Activated CD4-positive, alpha-beta T cell treated with anti-CD3 and anti-CD28 coated beads, Interleukin-2, amount 10 ng/mL, durations not matched to agents 24 days and 14 days (primary cell): ENCODE measurements around the gene ADAM17. TPM values are rescaled to one million over a fixed set of nuclear protein-coding genes. Genes with fewer than 3 reads are reported as not detected.
A peak's percentile ranks its signal among the peaks of the same experiment; 100 is the strongest.
"Not testable (repeated sequence)": the region's sequence is repeated elsewhere in the genome, so short reads cannot be mapped to it uniquely, and the experiment has no call there.

Source experiments
- DNase-seq: peaks from one replicate; pipeline ENCODE4 v3.0.0; 2022
- H3K27ac Mint-ChIP-seq: one replicate; pipeline ENCODE4 v1.8.0; 2022; ENCODE audit warnings: mild to moderate bottlenecking, mixed read lengths
- H3K27me3 Mint-ChIP-seq: one replicate; pipeline ENCODE4 v1.8.0; 2022; ENCODE audit warnings: mixed read lengths
- H3K36me3 Mint-ChIP-seq: one replicate; pipeline ENCODE4 v1.8.0; 2022; ENCODE audit warnings: low read depth, mild to moderate bottlenecking, mixed read lengths
- H3K4me1 Mint-ChIP-seq: one replicate; pipeline ENCODE4 v1.8.0; 2021; ENCODE audit warnings: mixed read lengths
- H3K4me3 Mint-ChIP-seq: one replicate; pipeline ENCODE4 v1.8.0; 2022; ENCODE audit warnings: mild to moderate bottlenecking, moderate library complexity, mixed read lengths
- H3K9me3 Mint-ChIP-seq: one replicate; pipeline ENCODE4 v1.8.0; 2021; ENCODE audit warnings: mixed read lengths
- intact Hi-C: fragments of 100-400 bp; cut with micrococcal nuclease; formaldehyde crosslinking; loops from one replicate; pipeline ENCODE4 v1.15.1; 2023
- total RNA-seq: library from RNA; stranded (reverse); gene quantifications from 2 replicates; pipeline ENCODE4 v1.2.3, GENCODE V29; 2022

The ADAM17 gene
- total RNA-seq, 1 donor from 2014 or later: 25.6 TPM

DNA sequence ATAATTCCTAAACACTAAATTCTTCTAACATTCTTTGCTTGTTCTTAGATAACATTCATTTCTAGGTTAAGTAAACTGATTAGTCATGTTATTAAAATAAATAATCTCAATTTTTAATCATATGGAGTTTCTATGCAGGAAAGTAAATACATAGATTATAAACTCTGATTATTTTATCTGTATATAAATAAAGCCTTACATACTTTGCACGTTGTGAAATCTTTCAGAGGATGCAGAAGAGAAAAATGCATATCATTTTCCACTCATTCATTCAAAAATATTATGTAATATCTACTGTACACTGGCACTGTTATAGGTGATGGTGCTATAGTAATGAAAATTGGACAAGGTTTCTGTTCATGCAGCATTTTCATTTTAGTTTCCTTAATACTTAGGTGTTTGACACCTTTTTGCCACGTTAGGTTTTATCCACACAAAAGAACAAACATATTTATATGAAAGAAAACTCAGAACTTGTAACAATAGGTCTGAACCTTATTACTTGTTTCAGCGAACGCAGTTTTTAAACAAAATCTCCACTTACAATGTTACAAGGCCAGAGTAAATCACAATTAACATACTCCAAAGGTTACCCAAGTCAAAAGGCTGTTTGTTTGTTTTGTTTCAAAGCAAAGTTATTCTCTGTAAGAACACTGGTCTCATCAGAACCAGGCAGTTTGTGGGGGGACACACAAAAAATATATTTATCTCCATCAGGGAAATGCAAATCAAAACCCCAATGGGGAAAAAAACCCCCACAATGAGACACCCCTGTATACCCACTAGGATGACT, 27.4 kb downstream of the ADAM17 start:
- DNase-seq: no peak
- Mint-ChIP-seq H3K4me3 (no peak overlapping the region), H3K36me3 (peaks cover 50% of the 10 kb centered on the region), H3K27ac (no peak overlapping the region), H3K4me1 (no peaks in the 10 kb centered on the region), H3K9me3 (no peaks in the 10 kb centered on the region), H3K27me3 (no peaks in the 10 kb centered on the region)
- intact Hi-C loops: no loop called here

DNA sequence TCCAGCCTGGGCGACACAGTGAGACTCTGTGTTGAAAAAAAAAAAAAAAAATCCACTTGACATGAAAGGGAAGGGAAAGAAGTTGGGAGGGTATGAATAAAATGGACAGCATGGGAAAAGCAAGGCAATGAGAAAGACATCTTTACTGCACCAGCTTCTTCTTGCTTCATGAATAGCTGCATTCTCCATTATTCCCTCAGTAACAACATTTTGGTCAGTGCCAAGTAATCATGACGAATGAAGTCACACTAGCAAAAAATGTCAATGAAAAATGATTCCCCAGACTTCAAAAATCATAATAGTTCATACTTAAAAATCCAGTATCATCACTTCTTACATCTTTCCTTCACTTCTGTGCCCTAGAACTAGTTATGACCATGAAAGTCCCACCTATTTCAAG, 30.4 kb downstream of the ADAM17 start:
- Mint-ChIP-seq H3K4me3 (no peak overlapping the region), H3K36me3 (peaks cover 60% of the 10 kb centered on the region), H3K27ac (no peak overlapping the region), H3K27me3 (no peaks in the 10 kb centered on the region), H3K4me1 (no peaks in the 10 kb centered on the region), H3K9me3 (no peaks in the 10 kb centered on the region)
- intact Hi-C loops: no loop called here
- no peak for DNase-seq

DNA sequence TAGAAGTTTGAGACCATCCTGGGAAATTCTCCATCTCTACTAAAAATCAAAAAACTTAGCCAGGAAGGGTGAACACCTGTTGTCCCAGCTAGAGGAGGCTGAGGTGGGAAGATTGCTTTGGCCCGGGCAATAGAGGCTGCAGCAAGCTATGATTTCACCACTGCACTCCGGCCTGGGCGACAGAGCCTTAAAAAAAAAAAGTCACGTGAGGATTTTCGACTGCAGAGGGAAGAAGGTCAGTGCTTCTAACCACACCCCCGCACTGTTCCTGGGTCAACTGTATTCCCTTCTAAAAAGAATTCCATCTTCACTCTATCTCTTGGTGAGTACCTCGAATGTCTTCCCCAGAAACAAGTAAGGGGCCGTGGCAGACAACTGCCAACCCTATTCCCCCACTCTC, 31.3 kb downstream of the ADAM17 start:
- Mint-ChIP-seq H3K9me3 (no peaks in the 10 kb centered on the region), H3K27ac (no peak overlapping the region), H3K36me3 (peaks cover 58% of the 10 kb centered on the region), H3K4me1 (no peaks in the 10 kb centered on the region), H3K27me3 (no peaks in the 10 kb centered on the region), H3K4me3 (no peak overlapping the region)
- no peak for DNase-seq
- intact Hi-C loops: no loop called here

DNA sequence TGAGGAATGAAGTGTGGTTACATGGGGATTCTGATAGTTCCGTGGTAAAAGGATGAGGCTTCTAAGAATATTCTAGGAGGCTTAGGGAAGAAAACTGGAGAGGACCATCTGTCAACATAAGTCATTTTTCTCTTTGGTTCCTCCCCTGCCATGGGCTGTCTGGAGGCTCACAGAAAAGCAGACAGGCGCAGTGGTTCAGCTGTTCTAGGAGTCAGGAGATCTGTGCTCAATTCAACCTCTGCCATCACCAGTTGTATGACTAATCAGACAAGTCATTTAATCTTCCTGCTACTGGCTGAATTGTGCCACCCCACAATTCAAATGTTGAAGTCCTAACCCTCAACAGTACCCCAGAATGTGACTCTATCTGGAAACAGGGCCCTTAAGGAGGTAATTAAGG, 36.4 kb downstream of the ADAM17 start:
- H3K27ac Mint-ChIP-seq: no peak overlapping the region

DNA sequence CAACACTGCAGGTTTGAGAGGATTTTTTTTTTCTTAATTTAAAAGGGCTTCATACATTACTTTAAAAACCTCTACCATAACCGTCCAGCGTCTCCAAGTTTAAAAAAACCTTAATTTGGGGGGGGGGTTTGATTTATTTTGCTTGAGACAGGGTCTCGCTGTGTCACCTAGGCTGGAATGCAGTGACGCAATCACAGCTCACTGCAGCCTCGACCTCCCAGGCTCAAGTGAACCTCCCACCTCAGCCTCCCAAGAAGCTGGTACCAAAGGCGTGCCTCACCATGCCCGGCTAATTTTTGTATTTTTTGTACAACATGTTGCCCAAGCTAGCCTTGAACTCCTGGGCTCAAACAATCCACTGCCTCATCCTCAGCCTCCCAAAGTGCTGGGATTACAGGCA, 36.9 kb downstream of the ADAM17 start:
- Mint-ChIP-seq H3K27ac (no peak overlapping the region), H3K27me3 (no peaks in the 10 kb centered on the region), H3K4me3 (no peak overlapping the region), H3K9me3 (no peaks in the 10 kb centered on the region), H3K4me1 (no peaks in the 10 kb centered on the region), H3K36me3 (peaks cover 53% of the 10 kb centered on the region)
- intact Hi-C loops: no loop called here
- DNase-seq: no peak

More for the DNA sequence above, 36.4 kb downstream of the ADAM17 start:
- H3K36me3 Mint-ChIP-seq: peaks cover 52% of the 10 kb centered on the region
- intact Hi-C loops: no loop called here
- H3K4me3 Mint-ChIP-seq: no peak overlapping the region
- H3K4me1 Mint-ChIP-seq: no peaks in the 10 kb centered on the region
- no peaks in the 10 kb centered on the region for H3K9me3 Mint-ChIP-seq
- no peak for DNase-seq
- no peaks in the 10 kb centered on the region for H3K27me3 Mint-ChIP-seq

DNA sequence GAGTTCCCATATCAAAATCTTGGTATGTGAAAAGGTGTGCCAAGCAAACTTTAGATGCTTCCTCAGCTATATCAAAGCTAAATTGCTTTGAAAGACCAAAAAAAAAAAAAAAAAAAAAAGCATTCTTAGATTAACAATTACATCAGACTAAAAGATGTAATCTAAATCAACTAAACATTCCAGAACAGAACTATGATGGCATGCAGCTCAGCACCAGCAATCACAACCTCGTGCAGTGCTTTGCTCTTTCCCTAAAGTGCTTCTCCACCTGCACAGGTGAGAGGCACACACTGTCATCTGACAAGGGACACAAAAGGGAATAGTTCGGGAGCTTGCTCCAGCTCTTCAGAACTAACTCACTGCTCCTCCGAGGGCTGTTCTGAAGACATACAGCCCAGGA, 37.5 kb downstream of the ADAM17 start:
- H3K36me3 Mint-ChIP-seq: peaks cover 55% of the 10 kb centered on the region

DNA sequence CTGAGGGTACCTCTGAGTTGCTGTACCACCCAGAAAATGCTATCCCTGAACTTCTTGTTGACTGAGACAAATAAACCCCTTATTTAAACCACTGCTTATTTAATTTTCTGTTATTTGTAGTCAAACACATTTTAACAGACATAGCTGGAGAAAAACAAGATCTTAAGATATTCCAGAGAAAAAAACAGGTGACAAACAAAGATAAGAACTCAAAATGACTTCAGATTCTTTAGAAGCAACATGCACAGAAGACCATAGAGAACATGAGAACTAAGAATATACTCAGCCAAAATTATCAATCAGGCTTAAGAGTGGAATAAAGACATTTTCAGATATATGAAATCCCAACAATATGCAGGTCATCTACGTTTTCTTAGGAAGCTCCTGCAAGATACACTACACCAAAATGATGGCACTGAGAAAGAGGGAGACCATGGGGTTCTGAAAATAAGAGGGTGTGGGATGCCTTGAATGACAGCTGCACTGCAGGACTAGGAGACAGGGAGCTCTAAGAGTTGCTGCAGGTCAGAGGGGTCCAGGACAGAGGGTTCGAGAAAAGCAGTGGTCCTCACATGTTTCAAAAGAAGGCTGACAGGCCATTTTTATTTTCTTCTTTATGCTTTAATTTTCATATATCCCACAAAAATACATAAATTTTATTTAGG, 38.4 kb downstream of the ADAM17 start:
- Mint-ChIP-seq H3K27ac (no peak overlapping the region), H3K4me1 (no peaks in the 10 kb centered on the region), H3K27me3 (no peaks in the 10 kb centered on the region), H3K36me3 (peaks cover 59% of the 10 kb centered on the region), H3K9me3 (no peaks in the 10 kb centered on the region), H3K4me3 (no peak overlapping the region)
- intact Hi-C loops: no loop called here
- no peak for DNase-seq

More for the DNA sequence above, 37.5 kb downstream of the ADAM17 start:
- DNase-seq: no peak
- Mint-ChIP-seq H3K27me3 (no peaks in the 10 kb centered on the region), H3K4me3 (no peak overlapping the region), H3K27ac (no peak overlapping the region), H3K9me3 (no peaks in the 10 kb centered on the region), H3K4me1 (no peaks in the 10 kb centered on the region)
- intact Hi-C loops: no loop called here

DNA sequence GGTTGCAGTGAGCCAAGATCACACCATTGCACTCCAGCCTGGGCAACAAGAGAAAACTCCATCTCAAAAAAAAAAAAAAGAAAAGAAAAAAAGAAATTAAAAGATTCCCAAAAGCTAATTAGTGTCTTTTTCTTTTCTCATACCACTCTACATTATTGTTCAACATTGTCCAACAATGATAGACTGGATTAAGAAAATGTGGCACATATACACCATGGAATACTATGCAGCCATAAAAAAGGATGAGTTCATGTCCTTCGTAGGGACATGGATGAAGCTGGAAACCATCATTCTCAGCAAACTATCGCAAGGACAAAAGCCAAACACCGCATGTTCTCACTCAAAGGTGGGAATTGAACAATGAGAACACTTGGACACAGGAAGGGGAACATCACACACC, 41.7 kb downstream of the ADAM17 start:
- H3K4me3 Mint-ChIP-seq, H3K27me3 Mint-ChIP-seq, H3K4me1 Mint-ChIP-seq, H3K27ac Mint-ChIP-seq, DNase-seq, intact Hi-C loops, H3K9me3 Mint-ChIP-seq: not testable (repeated sequence)
- H3K36me3 Mint-ChIP-seq: peaks cover 48% of the 10 kb centered on the region

DNA sequence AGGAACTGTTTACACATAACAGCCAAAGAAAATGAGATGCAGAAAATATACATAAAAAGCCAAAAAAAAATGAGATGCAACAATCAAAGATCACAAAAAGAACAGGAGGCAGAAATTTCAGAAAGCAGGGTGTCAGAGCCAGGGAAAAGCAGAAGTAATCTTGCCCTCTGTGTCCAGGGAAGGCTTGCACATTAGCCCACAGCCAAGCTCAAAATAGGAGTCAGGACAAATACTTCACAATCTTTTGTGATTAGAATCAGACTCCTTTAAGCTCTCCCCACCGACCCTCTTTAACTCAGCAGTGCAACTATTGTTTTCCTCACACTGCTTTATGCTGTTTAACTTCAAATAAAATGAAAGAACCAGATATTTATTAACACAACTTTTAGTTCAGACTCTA, 46.7 kb downstream of the ADAM17 start:
- Mint-ChIP-seq H3K27me3 (no peaks in the 10 kb centered on the region), H3K36me3 (peaks cover 57% of the 10 kb centered on the region), H3K27ac (no peak overlapping the region), H3K9me3 (no peaks in the 10 kb centered on the region), H3K4me1 (no peaks in the 10 kb centered on the region), H3K4me3 (no peak overlapping the region)
- DNase-seq: no peak
- intact Hi-C loops: no loop called here

DNA sequence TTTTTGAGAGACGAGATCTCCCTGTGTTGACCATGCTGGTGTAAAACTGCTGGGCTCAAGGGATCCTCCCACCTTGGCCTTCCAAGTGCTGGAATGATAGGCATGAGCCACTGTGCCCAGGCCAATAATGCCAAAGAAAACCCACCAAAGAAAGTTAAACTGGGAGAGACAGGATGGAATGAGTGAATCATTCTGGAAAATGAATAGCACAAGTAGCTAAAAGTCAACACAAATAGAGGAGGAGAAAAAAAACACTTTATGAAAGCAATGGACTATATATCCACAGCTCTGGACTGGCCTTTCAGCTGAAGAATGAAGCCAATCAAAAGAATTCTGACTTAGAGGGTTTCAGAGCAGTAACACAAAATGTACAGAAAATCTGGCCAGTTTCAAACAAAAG, 57.4 kb downstream of the ADAM17 start:
- H3K27me3 Mint-ChIP-seq: no peaks in the 10 kb centered on the region
- DNase-seq: no peak
- intact Hi-C loops: no loop called here
- H3K36me3 Mint-ChIP-seq: peaks cover 67% of the 10 kb centered on the region
- no peaks in the 10 kb centered on the region for H3K9me3 Mint-ChIP-seq
- peaks cover 24% of the 10 kb centered on the region for H3K4me1 Mint-ChIP-seq
- H3K27ac Mint-ChIP-seq: no peak overlapping the region
- no peak overlapping the region for H3K4me3 Mint-ChIP-seq

DNA sequence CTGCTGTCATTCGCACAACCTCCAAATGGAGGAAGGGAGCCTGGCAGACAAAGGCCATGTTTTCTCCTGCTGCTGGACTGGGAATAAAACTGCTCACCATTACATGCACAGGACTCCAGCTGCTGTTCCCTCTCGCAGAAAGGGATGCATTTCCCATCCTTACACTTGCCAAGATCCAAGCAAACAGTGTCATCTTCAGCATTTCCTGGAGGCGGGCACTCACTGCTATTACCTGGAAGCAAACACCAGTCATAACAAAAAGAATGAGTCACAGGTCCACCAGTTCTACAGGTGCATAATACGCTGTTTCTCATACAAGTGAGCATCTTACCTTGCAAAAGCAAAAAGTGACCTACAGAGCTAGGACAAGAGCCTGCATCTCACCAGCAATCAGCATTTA, 58.6 kb downstream of the ADAM17 start:
- Mint-ChIP-seq H3K27ac (peak overlapping the region; percentile 54), H3K9me3 (no peaks in the 10 kb centered on the region), H3K27me3 (no peaks in the 10 kb centered on the region), H3K4me3 (no peak overlapping the region), H3K4me1 (peaks cover 25% of the 10 kb centered on the region), H3K36me3 (peaks cover 66% of the 10 kb centered on the region)
- intact Hi-C loops: no loop called here
- DNase-seq: no peak

DNA sequence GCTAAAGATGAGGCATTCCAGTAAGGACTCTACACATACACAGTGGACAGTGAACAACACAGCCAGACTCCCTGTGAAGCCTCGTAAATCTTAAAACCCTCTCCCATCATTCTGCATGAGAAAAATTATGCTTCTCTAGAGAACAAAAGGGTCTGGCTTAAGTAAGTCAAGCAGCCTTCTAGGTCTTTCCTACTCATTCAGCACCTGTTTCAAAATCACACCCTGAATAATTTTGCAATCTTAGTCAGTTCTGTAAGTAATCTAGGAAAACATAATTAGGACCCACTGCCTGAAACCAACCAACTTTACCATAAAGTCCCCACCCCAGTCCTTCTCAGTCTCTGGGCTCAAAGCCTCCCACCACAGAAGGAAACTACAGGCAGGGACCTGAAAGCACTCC, 61.5 kb downstream of the ADAM17 start:
- peak overlapping the region; percentile 18 for H3K27ac Mint-ChIP-seq
- H3K4me1 Mint-ChIP-seq: peaks cover 21% of the 10 kb centered on the region
- H3K27me3 Mint-ChIP-seq: no peaks in the 10 kb centered on the region
- H3K36me3 Mint-ChIP-seq: peaks cover 69% of the 10 kb centered on the region
- intact Hi-C loops: loop anchor here (5.0 kb wide), 1 partner anchor 58 kb away; no protein-coding TSS in a partner anchor
- DNase-seq: no peak
- no peaks in the 10 kb centered on the region for H3K9me3 Mint-ChIP-seq
- no peak overlapping the region for H3K4me3 Mint-ChIP-seq

DNA sequence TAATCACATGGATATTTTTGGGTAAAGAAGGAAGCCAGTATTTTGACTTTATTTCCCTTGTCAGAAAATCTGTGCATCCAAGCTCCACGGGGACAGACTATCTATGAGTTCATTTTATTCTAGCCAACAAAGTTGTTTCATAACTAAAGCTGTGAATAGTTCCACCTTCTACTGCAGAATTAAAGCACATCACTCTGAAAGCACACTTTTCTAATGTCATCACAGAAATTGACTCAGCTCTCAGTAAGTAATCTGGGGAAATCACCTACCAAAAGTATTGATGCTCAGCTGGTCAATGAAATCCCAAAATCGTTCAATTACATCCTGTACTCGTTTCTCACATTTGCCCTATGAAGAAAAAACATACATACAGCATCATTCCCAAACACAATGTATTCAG, 62.2 kb downstream of the ADAM17 start:
- Mint-ChIP-seq H3K4me3 (no peak overlapping the region), H3K9me3 (no peaks in the 10 kb centered on the region), H3K27me3 (no peaks in the 10 kb centered on the region), H3K27ac (no peak overlapping the region), H3K4me1 (peaks cover 27% of the 10 kb centered on the region), H3K36me3 (peaks cover 71% of the 10 kb centered on the region)
- DNase-seq: no peak
- intact Hi-C loops: loop anchor here (5.0 kb wide), 1 partner anchor 59 kb away; no protein-coding TSS in a partner anchor

DNA sequence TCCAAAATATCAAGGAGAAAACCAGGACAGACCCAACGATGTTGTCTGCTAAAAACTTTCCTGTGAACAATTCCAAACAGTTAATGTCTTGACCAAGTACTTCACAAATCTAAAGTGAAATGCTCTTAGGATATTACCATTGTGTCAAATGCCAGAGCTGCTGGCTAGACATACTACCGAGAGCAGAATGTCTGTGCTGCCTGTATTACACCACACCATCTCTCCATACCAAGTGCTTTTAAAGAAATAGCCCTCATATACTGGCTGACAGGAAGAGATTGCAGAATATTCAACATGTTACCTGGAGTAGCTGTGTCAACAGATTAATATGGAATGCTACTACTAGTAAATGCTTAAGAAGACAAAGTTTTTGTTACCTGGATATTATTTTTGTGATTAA, 62.7 kb downstream of the ADAM17 start:
- no peaks in the 10 kb centered on the region for H3K27me3 Mint-ChIP-seq
- H3K4me1 Mint-ChIP-seq: peaks cover 26% of the 10 kb centered on the region
- H3K4me3 Mint-ChIP-seq: no peak overlapping the region
- no peak for DNase-seq
- H3K36me3 Mint-ChIP-seq: peaks cover 70% of the 10 kb centered on the region
- no peak overlapping the region for H3K27ac Mint-ChIP-seq
- intact Hi-C loops: loop anchor here (5.0 kb wide), 1 partner anchor 59 kb away; no protein-coding TSS in a partner anchor
- H3K9me3 Mint-ChIP-seq: no peaks in the 10 kb centered on the region
